Adrenal gland (tissue), 12 donors: ENCODE measurements around the gene CEP131. TPM values are rescaled to one million over a fixed set of nuclear protein-coding genes. Genes with fewer than 3 reads are reported as not detected.
A peak's percentile ranks its signal among the peaks of the same experiment; 100 is the strongest.

Experiments
- DNase-seq, 7 donors: peaks; one replicate each; pipeline ENCODE4 v3.0.0-alpha.2; 2019 to 2020
- H3K27ac ChIP-seq, 5 donors: fragments of 200-600 bp; sonication (generic) in 4 of 5; 1 replicate in 3 of 5; 2 replicates in 2 of 5; pipeline versions ENCODE4 v1.5.1 to v1.8.0; 2016 to 2020; ENCODE audit warnings: mild to moderate bottlenecking in 1 of 5
- H3K27me3 ChIP-seq: fragments of 200-600 bp; 2 replicates; pipeline ENCODE4 v1.8.0; 2021
- H3K36me3 ChIP-seq, 2 donors: fragments of 200-600 bp; replicated peaks in 1 of 2; 1 replicate in 1 of 2; 2 replicates in 1 of 2; pipeline versions ENCODE4 v1.5.1 to v1.8.0; 2018 to 2022
- H3K4me1 ChIP-seq, 2 donors: fragments of 200-600 bp; replicated peaks in 1 of 2; 1 replicate in 1 of 2; 2 replicates in 1 of 2; pipeline versions ENCODE4 v1.5.1 to v1.8.0; 2018 to 2021
- H3K4me3 ChIP-seq, 4 donors: fragments of 200-600 bp; sonication (generic) in 3 of 4; one replicate each; pipeline ENCODE4 v1.5.1; 2016 to 2018
- H3K9me3 ChIP-seq, 3 donors: fragments of 200-600 bp; sonication (generic) in 1 of 3; replicated peaks in 1 of 3; 1 replicate in 2 of 3; 2 replicates in 1 of 3; pipeline versions ENCODE4 v1.5.1 to v1.8.0; 2016 to 2021
- CTCF ChIP-seq, 6 experiments: fragments of 450-650 bp in 4 of 6; fragments of 200-600 bp in 2 of 6; sonication (generic) in 1 of 6; IDR thresholded peaks; 1 replicate in 5 of 6; 2 replicates in 1 of 6; pipeline versions ENCODE4 v1.5.1 to v1.8.0; 2016 to 2021; ENCODE audit warnings: antibody characterized with exemption in 6 of 6, mild to moderate bottlenecking in 2 of 6, moderate library complexity in 1 of 6
- POLR2A ChIP-seq, 2 donors: fragments of 450-650 bp; IDR thresholded peaks; one replicate each; pipeline ENCODE4 v1.6.1; 2017; ENCODE audit warnings: antibody characterized with exemption in 2 of 2, mild to moderate bottlenecking in 2 of 2, moderate library complexity in 1 of 2
- WGBS, 4 donors: extraction: QIAGEN DNeasy Blood & Tissue Kit in 2 of 4; methylation state at CpG; one replicate each; pipeline versions ENCODE4 v1.1.5 to v1.1.7; 2013 to 2017; 5-methylcytosine and 5-hydroxymethylcytosine counted together
- intact Hi-C, 2 donors: fragments of 100-400 bp; cut with DNase I; formaldehyde crosslinking; loops; one replicate each; pipeline versions ENCODE4 v1.14.1 to v1.15.0; 2022 to 2023
- polyA plus RNA-seq, 3 donors: library from polyadenylated mRNA; stranded (reverse); fragments of 200-250 nt in 2 of 3; fragments of 350-450 nt in 1 of 3; fragmentation: Illumina TruSeq in 1 of 3; extraction: RNeasy Lipid Tissue Mini Kit (QIAGEN cat#74804) in 1 of 3; gene quantifications; one replicate each; pipeline ENCODE4 v1.2.3, GENCODE V29; 2013 to 2014
- total RNA-seq, 9 donors: library from RNA; depleted of rRNA in 4 of 9; stranded (reverse); fragments of >200 nt in 4 of 9; fragments of 120-200 nt in 1 of 9; fragmentation: NEBNext Ultra II Directional in 1 of 9; extraction: Animal tissue kit (Norgen Biotek cat#: 25700) in 1 of 9; gene quantifications; one replicate each; pipeline versions ENCODE4 v1.1.0 to v1.2.4, GENCODE V29; 2013 to 2023
- donor health status: healthy with polysubstance abuse.
- donor health status: Bipolar disorder and iron deficiency.
- donor health status: DM: yes; HTN: yes; CAD: no.
- donor health status: DM: no; HTN: no; CAD: no.
- donor health status: DM: no; HTN: no; CAD: no.
- donor health status: DM: yes; HTN: yes; CAD: no.

CEP131 gene
- total and polyA plus RNA-seq, 12 donors = 0.81 to 55.8 (median 8.2) TPM

DNA sequence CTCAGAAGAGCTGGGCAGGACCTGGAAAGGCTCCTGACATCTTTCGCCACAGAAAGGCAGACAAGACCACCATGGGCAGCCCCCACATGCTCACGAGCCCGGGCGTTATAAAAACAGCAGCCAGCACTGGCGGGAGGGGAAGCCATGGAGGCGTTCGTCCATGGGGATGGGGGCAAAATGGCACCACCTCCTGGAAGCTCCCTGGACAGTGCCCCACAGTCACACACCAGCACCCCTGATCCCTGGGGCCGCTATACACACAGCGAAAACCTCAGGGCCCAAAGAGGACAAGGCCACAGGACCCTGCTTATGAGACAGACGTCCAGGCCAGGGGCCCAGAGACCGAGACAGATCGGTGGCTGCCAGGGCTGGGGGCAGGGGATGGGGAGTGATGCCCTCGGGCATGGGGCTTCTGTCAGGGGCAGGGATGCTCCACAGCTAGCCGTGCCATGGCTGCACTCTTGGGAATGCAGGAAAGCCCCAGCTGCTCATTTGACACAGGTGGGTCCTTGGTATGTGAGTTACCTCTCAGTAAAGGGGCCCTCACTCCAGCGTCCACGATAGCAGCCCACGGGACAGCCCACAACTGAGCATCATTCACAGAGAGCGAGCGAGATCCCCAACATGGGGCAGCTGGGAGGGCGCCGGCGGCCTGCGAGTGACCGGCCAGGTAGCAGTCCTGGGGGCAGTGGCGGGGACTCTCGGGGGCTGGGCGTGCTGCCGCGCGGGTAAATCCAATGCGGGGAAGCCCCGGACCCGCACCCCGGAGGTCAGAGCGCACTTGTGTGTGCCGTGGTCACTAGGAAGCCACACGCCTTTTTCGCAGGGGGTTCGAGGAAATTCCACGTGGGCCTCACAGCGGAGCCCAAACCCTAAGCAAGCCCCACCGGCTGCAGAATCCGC is 63.8 kb downstream of the CEP131 start:
- Histone ChIP-seq H3K9me3 (no peaks in the 10 kb centered on the region), H3K4me1 (peaks cover 7 to 17% of the 10 kb centered on the region in 2 donors), H3K4me3 (no peak overlapping the region), H3K27me3 (no peaks in the 10 kb centered on the region), H3K27ac (no peak overlapping the region), H3K36me3 (no peaks in the 10 kb centered on the region)
- 90 to 97% (median 91%) methylated on average over 15 to 43 of the region's 43 CpGs for WGBS, 4 donors
- DNase-seq = peak in 1 of 7 donors; percentile 7
- TF ChIP-seq POLR2A (IDR thresholded peaks at IDR 0.05) (no peak), CTCF (IDR thresholded peaks at IDR 0.05) (no peak)
- intact Hi-C loops = no loop called here

DNA sequence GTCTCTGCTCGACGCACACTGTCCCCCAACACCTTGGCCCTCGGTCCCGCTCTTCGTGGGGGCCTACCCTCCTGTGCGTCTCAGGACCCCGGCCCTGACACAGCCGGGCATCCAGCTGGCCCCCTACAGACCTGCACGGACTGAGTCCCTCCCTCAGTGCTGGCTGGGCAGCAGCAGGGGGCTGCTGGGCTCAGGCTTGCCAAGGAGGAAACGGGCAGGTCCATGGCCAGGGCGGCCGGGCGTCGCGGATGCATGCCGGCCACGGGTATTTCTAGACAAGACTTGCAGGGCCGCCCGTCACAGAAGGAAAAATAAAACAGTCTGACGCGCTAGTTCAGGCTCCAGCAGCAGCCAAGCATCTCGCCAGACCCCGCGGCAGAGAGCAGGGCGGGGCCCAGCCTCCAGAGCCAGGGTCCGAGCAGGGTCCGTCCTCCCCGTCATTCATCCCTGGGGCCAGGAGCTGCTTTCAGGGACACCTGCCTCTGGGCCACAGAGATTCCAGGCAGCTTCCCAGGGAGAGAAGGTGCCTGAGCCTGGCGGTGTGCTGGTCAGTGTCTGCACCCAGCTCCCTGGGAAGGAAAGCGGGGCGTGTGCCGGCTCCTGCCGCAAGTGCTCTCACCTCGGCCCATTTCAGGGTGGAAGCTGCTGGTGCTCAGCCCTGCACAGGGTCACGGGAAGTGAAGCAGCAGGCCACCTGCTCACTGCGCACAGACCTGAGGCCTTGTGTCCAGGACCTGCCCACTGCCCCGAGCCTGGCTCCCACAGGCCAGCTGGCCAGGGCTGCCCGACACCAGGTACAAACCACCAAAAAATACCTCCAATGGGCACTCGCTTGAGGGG is 64.7 kb downstream of the CEP131 start:
- Histone ChIP-seq H3K4me3 (no peak overlapping the region), H3K4me1 (peaks cover 7 to 17% of the 10 kb centered on the region in 2 donors), H3K36me3 (no peaks in the 10 kb centered on the region), H3K9me3 (no peaks in the 10 kb centered on the region), H3K27me3 (no peaks in the 10 kb centered on the region), H3K27ac (no peak overlapping the region)
- intact Hi-C loops = no loop called here
- 91 to 94% (median 93%) methylated on average over 11 to 39 of the region's 39 CpGs for whole genome bisulfite sequencing, 4 donors
- no peak for DNase-seq
- no peak for TF ChIP-seq POLR2A (IDR thresholded peaks at IDR 0.05)
- no peak for TF ChIP-seq CTCF (IDR thresholded peaks at IDR 0.05)

- Histone ChIP-seq H3K4me3 (no peak overlapping the region), H3K27me3 (no peaks in the 10 kb centered on the region), H3K4me1 (peaks cover 7 to 17% of the 10 kb centered on the region in 2 donors), H3K9me3 (no peaks in the 10 kb centered on the region), H3K27ac (no peak overlapping the region), H3K36me3 (no peaks in the 10 kb centered on the region)
- WGBS, 4 donors = 91 to 96% (median 94%) methylated on average over 25 to 38 of the region's 38 CpGs
- intact Hi-C loops = no loop called here
- no peak for DNase-seq
- TF ChIP-seq POLR2A (IDR thresholded peaks at IDR 0.05) (no peak), CTCF (IDR thresholded peaks at IDR 0.05) (no peak)
These were observed 65.6 kb downstream of the CEP131 start for GRCh38 chr17:81156866-81157805.
